Measurements from ENCODE around the gene RNU1-3.
A peak's percentile ranks its signal among the peaks of the same experiment; 100 is the strongest.
"Not testable (repeated sequence)": the region's sequence is repeated elsewhere in the genome, so short reads cannot be mapped to it uniquely, and the experiment has no call there.

RNU1-3 gene

GRCh38 chr1:16693449-16694307 lies 26.9 kb upstream of the RNU1-3 start:
- not testable (repeated sequence) for DNase-seq

- not testable (repeated sequence) for DNase-seq
Observed at GRCh38 chr1:16692717-16693448, 26.1 kb upstream of the RNU1-3 start.

GRCh38 chr1:16692283-16692682 lies 25.5 kb upstream of the RNU1-3 start:
- not testable (repeated sequence) for DNase-seq

GRCh38 chr1:16690971-16691682 lies 24.4 kb upstream of the RNU1-3 start:
- not testable (repeated sequence) for DNase-seq

- DNase-seq, result not testable (repeated sequence)
Observed at GRCh38 chr1:16687132-16687800, 20.5 kb upstream of the RNU1-3 start.

GRCh38 chr1:16685445-16686371 lies 19.0 kb upstream of the RNU1-3 start:
- not testable (repeated sequence) for DNase-seq

GRCh38 chr1:16684738-16685337 lies 18.1 kb upstream of the RNU1-3 start:
- DNase-seq, result peak in 1 of 2 donors; percentile 37

GRCh38 chr1:16684152-16684551 lies 17.4 kb upstream of the RNU1-3 start:
- not testable (repeated sequence) for DNase-seq

GRCh38 chr1:16682803-16683202 lies 16.1 kb upstream of the RNU1-3 start:
- not testable (repeated sequence) for DNase-seq

GRCh38 chr1:16680366-16680765 lies 13.6 kb upstream of the RNU1-3 start:
- DNase-seq, result not testable (repeated sequence)

GRCh38 chr1:16677552-16678431 lies 11.0 kb upstream of the RNU1-3 start:
- peak; percentile 37 to 65 for DNase-seq

GRCh38 chr1:16676661-16677523 lies 10.1 kb upstream of the RNU1-3 start:
- peak in 1 of 2 donors; percentile 45 for DNase-seq

GRCh38 chr1:16675118-16675510 lies 8.4 kb upstream of the RNU1-3 start:
- not testable (repeated sequence) for DNase-seq

GRCh38 chr1:16673976-16674375 lies 7.2 kb upstream of the RNU1-3 start:
- not testable (repeated sequence) for DNase-seq

- not testable (repeated sequence) for DNase-seq
Observed at GRCh38 chr1:16665836-16666235, 912 bp downstream of the RNU1-3 start.

- not testable (repeated sequence) for DNase-seq
Observed at GRCh38 chr1:16658234-16658633, 8.5 kb downstream of the RNU1-3 start.

GRCh38 chr1:16656981-16657683 lies 9.6 kb downstream of the RNU1-3 start:
- not testable (repeated sequence) for DNase-seq

GRCh38 chr1:16656574-16656973 lies 10.2 kb downstream of the RNU1-3 start:
- not testable (repeated sequence) for DNase-seq
